GM12865 (cell line): Measurements from ENCODE around the gene SEMG2.

ENCODE experiments used
- DNase-seq: peaks from one replicate; pipeline ENCODE4 v3.0.0; 2010; ENCODE audit warnings: low read depth
- H3K4me3 ChIP-seq: 2 replicates; pipeline ENCODE4 v1.5.1; 2011; ENCODE audit warnings: mild to moderate bottlenecking, low read depth, low read length, control low read depth
- CTCF ChIP-seq: IDR thresholded peaks from 2 replicates; pipeline ENCODE4 v1.5.1; 2011; ENCODE audit warnings: low read length, control low read depth, low read depth, inconsistent platforms; ENCODE audit not compliant: insufficient read depth; ENCODE audit errors: missing control alignments

The SEMG2 gene

GRCh38 chr20:45251884-45252560 lies 30.8 kb downstream of the SEMG2 start:
- no peak for DNase-seq
- no peak for TF ChIP-seq CTCF
- no peak overlapping the region for H3K4me3 ChIP-seq

DNA sequence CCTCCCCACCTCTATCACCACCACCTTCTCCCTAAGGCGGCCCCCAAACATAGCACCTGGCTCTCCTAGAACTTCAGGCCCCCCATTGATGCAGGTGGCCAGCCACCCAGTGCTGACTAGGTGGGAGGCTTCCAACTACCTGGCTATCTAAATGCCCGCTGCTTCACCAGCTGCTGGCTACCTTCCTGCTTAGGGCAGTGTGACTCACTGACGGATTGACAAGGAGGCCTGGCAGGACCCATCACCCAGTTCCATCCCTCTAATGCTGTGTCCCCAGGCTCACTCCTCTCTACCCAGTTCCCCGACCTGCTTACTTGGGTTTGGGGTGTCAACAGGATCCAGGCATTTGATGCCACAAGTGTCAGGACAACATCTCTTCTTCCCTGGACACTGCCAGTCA lies 32.1 kb downstream of the SEMG2 start:
- no peak for DNase-seq
- H3K4me3 ChIP-seq: no peak overlapping the region
- no peak for TF ChIP-seq CTCF

GRCh38 chr20:45254383-45255262 lies 33.5 kb downstream of the SEMG2 start, which contains the start of gene SLPI:
Gene SLPI (minus strand): TSS chr20:45254564. CDS start chr20:45254543, 21 bp downstream.
- DNase-seq: peak; percentile 39
- TF ChIP-seq CTCF: no peak
- no peak within 1 kb of the TSS for H3K4me3 ChIP-seq

GRCh38 chr20:45257161-45257560 lies 36.0 kb downstream of the SEMG2 start:
- H3K4me3 ChIP-seq: no peak overlapping the region
- DNase-seq: no peak
- TF ChIP-seq CTCF: no peak

DNA sequence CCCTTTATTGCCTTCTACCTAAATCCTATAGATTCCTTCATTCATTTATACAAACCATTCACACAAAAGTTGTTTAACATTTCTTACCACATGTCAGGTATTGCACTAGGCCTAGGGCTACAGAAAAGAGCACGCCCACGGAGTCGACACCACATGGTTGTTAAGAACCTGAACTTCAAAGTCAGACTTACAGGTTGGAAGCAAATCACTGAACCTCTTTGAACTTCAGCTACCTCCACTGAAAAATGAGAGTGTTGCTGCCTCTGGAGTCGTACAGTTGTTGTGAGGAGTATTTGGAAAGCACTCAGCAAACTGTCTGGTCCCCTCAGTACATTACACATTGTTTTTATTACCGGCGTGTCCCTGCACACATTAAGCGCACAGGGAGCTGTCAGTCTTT lies 36.5 kb downstream of the SEMG2 start:
- no peak for DNase-seq
- no peak overlapping the region for H3K4me3 ChIP-seq
- TF ChIP-seq CTCF: no peak

DNA sequence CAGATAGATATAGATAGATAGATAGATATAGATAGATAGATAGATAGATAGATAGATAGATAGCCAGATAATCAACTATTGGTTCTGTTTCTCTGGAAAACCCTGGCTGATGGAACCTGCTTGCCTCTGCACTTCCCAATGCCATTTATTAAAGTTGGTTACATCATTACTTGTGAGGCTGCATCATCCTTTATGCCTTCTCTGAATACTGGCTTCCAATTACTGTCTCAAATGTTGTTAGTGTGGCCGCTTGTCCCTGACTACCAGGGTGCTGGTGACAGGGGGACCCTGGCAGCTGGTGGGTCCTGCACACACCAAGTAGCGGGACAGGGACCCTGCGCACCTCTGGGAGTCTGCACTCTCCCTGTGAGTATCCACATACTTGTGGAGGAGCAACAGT lies 37.1 kb downstream of the SEMG2 start:
- no peak for TF ChIP-seq CTCF
- DNase-seq: no peak
- no peak overlapping the region for H3K4me3 ChIP-seq

DNA sequence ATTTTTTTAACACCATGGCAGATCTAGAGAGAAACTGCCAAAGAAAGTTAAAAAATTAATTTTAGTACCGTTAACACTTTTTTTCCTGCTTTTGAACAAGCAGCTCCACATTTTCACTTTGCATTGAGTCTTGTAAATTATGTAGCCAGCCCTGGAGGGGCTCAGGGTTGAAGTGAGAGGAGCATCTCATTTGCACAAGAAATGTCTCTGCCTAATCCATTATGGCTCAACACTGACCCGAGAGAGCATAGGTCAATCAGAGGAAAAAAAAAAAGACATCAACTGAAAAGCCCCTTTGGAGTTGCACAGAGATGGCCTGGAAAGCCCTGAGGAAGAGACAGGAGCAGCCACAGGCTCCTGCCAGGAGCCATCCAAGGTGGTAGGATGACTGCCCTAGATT lies 37.5 kb downstream of the SEMG2 start:
- H3K4me3 ChIP-seq: no peak overlapping the region
- TF ChIP-seq CTCF: no peak
- DNase-seq: no peak
